HG03064 (cell line): ENCODE measurements around the gene PADI4.

Experiments
- ATAC-seq: cut with Tn5 transposase; IDR thresholded peaks from one replicate; pipeline ENCODE4 v1.9.1; 2021; ENCODE audit warnings: low read depth; ENCODE audit not compliant: unreplicated experiment

The PADI4 gene

DNA sequence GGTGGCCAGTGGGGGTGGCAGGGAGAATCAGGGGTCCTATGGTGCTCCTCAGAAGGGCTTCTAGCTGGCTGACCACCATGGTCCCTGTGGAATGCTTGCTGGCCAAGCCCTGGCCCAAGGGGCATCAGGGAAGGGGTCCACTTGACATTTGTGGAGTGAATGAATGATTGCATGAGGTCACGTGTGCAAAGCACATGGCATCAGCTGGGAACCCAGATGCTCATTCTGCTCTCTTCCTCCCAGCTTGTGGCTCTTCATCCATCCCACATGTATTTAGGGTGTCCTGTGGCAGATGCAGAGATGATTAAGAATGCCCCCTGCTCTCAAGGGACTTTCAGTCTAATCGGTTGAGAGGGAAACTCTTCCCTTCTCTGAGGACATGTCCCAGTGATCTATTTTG lies 27.1 kb upstream of the PADI4 start:
- no peak for ATAC-seq

DNA sequence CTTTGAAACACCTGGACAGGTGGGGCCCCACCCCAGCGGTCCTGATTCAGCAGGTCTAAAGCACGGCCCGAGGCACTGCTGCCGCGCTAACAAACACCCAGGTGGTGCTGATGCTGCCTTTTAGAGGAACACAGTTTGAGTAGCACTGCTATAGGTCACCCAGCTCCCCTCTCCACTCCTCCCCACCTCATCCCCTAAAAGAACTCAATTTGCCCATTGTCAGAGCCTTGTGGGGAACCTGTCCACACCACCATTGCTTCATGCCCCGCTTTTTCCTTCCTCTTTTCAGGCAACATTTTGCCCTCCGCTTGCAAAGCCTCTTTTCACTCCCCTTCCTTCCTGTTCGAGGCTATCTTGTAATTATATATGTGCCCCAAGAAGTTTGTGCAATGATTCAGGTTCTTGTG lies 26.2 kb upstream of the PADI4 start:
- no peak for ATAC-seq

DNA sequence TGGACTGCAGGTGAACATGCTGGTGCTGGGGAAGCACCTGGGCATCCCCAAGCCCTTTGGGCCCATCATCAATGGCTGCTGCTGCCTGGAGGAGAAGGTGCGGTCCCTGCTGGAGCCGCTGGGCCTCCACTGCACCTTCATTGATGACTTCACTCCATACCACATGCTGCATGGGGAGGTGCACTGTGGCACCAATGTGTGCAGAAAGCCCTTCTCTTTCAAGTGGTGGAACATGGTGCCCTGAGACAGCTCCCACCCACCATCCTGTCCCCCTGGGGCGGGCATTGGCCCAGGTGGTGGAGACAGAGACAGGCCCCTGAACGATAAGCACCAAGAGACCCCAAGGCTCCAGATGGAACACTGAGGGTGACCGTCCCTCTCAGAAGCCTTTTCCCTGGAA lies 25.2 kb upstream of the PADI4 start:
- no peak for ATAC-seq

DNA sequence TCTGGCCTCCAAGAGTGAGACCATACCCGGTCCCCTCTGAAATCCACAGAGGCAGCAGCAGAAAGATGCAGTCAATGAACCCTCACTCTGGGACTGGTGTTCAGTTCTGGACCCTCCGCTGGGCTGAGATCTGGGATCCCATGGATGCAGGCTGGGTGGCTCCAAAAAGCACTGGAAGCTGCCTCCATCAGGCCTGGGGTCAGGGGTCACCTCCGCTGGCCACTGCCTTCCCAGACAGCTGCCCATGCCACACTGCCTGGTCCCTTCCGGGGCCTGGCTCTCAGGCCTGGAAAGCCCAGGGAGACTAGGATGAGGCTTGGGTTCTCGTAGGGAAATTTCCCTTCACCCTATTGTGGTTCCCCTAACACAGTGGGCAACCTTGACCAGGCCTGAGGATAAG lies 21.4 kb upstream of the PADI4 start:
- ATAC-seq = no peak

DNA sequence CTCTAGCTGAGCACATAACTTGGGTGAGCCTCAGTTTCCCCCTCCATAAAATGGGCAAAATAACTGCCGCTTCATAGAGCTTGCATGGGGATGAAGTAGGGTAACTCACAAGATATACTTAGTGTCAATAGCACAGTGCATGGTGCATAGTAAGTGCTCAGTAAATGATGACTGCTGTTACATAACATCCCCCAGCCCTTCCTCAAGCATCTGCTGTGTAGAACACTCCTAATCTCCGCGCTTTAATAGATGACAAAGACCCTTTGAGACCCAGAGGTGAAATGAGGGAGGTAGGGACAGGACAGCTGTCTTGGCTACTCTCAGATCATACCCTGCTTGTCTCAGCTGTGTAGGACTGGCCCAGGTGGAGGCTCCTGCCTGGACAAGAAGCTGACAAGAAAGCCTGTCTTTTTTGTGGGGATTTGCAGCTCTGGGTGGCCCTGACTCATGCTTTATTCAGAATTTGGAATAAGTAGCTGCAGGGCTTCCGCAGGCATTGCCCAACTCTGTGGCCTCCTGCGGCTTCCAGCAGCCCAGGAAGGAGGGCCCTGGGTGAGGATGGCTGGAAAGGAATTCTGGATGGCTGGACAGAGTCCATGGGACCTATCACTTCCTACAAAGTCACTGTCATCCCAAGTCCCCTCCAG lies 20.7 kb upstream of the PADI4 start:
- no peak for ATAC-seq

DNA sequence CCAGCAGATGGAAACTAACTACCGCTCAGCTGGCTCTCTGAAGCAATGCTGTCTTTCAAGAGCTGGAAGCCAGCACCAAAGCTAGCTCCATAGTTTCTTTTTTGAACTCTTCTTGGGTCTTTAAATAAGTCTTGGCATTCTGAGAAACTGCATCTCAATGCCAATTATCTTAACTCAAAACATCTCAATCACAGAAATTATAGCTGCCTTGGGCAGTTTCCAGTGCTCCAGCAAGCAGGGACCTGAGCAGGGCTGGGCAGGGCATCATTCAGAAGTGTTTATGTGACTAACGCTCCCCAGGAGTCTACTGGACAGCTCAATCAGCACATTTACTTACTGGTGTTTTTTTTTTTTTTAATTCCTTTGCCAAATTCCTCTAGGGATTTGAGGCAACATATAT lies 18.3 kb upstream of the PADI4 start:
- no peak for ATAC-seq

DNA sequence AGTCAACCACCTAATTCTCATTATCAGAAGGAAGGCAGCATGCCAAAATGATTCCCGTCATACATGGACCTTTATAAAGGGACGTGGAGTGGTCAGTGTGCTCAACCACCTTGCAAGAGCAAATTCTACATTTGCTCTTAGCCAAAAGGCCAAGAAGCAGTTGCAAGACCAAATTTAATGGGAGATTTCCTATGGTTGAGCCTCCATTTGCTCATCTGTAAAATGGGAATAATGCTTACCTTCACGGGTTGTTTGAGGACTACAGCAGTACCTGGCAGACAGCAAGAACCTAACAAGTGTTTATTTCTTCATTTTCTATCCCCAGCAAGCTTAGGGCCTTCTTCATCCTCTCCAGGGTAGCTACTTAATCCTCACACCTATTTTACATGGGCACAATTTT lies 17.4 kb upstream of the PADI4 start:
- no peak for ATAC-seq

DNA sequence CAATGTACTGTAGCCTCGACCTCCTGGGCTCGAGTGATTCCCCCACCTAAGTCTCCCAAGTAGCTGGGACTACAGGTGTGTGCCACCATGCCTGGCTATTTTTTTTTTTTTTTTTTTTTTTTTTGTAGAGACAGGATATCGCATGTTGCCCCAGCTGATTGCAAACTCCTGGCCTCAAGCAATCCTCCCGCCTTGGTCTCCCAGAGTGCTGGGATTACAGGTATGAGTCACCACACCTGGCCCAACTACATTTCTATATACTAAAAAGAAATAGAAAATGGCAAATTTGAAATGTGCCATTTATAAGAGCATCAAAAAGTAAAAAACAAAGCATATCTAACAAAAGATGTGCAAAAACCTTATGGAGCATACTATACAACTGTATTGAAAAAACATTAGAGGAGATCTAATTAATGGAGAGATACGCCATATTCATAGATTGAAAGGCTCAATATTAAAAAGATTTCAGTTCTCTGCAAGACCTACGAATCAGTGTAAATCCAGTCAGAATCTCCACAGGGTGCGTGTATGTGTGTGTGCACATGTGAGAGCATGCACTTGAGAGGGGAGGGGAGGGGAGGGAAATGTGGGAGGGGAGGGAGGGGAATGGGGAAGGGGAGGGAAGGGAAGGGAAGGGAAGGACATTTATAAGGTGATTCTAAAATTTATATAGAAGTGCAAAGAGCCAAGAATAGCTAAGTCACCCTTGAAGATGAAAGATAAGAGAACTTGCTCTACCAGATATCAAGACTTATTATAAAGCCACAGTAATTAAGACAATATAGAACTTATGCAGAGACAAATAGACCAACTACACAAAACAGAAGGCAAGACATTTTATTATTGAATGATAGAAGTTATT lies 15.5 kb upstream of the PADI4 start:
- ATAC-seq = no peak

DNA sequence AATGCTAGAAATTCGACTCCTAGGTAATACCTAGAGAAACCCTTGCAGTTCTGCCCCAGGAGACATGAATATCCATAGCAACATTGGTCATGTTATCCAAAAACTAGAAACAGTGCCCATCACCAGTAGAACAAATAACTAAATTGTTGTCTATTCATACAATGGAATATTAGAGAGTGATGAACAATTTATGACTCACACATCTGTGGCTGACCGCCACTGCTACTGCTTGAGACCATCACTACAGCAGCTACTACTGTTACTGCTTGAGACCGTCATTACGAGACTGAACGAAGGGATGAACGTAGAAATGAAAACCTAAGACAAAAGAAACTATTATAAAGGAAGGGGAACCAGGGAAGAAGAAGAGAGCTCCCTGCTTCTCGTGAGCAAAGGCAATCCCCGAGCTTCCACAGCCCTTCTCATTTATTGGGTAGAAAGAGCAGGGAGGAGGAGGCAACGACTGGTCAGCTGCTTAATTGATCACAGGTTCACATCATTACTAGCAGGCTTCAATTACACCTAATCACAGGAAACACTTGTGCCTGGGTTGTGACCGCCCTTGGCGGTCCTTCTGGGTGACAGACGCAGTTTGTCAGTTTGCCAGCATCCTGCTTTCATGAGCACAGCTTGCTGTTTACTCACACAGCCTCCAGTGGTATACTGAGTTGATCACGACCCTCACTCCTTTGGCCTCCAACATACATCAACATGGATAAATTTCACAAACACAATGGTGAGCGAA lies 14.1 kb upstream of the PADI4 start:
- ATAC-seq = no peak

DNA sequence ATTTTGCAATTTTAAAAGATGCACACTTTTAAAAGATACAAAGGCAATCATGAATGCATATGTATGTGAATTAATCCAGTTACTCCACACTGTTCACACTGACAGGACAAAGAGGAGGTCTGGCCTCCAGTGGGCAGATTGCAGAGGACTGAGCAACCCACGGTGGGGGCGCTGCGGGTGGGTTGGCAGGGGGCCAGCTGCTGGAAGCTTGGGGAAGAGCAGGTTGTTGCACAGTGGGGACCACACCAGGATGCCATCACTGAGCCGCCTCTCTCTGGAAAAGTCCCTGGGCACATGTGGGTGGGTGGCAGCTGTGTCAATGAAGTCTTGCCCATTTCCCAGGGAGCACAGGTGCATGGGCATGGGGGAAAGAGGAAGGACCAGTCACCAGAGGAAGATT lies 12.7 kb upstream of the PADI4 start:
- ATAC-seq = no peak

DNA sequence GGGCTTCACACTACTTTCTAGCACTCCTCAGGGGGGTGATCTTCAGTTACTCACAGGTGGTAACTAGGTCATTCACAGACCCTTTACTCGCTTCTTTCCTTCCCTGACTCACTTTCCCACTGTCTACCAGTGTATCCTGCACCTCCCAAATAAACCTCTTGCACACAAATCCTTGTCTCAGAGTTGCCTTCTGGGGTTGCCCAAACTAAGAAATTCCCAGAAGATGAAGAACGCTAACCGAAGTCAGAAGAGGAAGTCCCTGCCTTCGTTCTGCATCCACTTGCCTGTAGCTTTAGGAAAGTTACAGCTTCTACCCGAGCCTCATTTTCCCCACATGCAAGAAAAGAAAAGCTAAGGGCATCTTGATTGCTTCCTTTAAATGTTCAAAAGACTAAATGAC lies 11.9 kb upstream of the PADI4 start:
- ATAC-seq = no peak

DNA sequence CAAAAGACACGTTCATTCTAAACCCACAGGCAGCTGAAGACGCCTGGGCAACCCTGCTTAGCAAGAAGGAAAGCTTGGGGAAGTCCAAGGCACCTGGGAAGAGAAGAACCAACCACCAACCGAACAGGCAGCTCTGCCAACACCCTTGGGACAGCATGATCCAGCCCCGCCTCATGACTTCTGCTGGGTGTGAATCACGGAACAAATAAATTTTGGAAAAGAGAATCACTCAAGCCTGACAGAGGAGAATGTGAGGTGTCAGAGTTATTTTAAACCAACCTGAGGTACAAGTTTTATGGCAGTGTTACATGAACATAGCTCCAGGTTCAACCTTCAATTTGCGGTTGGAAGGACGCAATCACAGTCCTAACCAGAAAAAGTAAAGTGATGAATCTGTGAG lies 10.0 kb upstream of the PADI4 start:
- no peak for ATAC-seq

DNA sequence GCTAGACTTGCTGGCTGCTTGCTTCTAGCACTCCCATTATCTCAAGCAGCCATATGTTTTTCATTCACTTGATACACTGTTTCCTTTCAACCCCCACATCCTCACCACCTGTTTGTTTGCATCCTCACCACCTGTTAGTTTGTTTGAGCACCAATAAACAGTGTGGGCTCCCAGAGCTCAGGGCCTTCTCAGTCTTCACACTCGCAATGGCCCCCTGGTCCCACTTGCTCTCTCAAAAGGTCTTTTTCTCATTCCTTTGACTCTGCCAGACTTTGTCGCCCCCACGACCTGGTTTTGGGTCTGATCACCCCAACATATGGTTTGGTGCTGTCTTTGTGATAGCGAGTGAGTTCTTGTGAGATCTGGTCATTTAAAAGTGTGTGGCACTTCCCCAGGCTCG lies 6.2 kb upstream of the PADI4 start:
- ATAC-seq = no peak

DNA sequence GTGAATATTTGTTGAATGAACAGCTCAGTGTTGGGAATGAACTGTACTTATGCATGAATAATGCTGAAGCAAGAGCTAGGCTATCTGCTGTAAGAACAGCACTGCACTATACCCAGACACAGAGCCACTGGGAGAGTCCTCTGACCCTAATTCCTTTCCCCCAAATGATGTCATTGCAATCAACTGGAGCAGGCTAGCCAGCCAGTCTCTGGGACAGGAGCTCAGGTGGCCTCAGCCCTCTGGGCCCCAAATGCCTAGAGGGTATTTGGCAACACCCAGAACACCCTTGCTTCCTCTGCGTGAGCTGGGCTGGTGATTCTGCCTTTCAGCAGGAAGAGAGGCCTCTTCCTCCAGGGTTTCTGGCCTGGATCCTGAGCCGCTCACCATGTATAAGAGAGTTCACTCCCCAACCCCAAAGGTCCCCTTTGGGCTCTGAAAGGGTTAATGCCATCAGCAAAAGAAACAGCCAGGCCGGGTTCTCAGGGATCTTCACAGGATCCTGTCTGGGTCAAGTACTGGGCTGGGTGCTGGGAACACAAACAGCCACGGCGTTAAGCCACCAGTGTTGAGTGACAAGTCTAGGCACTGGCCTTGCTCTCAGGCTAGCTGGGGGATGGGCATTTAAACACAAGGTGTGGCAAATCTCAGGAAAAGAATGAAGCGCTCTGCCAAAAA lies 3.7 kb upstream of the PADI4 start:
- ATAC-seq = no peak

DNA sequence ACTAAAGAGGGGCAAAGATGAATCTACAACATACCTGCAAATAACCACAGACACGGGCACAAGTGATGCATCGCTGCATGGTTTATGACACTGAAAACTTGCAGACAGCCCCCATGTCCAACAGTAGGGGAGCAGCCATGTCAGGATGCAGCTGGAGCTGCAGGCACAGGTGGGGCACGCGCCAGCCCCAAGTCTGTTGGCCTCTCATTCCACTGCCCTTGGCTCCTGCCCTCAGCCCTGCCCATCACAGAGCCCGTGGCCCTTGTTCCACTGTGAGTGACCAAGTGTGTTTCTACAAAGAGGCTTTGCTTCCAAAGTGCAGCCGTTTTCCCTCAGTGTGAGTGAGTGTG lies 3.2 kb upstream of the PADI4 start:
- ATAC-seq = no peak

DNA sequence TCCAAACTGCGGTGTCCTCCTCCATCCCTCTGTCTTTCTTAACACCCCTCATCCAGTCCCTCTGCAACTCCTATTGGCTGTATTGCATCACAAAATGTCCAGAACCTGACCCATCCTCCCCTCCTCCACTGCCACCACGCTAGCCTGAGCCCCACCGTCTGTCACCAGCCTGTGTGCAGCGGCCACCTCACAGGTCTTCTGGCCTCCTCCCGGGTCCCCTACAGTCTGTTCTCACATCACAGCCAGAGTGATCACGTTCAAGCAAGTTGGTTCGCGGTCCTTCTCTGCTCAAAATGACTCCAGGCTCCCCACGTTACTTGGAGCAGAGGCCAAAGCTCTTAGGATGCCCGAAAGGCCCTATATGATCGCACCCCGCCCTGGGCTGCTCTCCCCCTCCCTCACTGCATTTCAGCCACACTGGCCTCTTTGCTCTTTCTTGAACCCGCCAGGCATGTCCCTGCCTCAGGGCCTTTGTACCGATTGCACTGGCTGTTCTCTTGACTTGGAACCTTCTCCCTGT lies 2.4 kb upstream of the PADI4 start:
- ATAC-seq = no peak

DNA sequence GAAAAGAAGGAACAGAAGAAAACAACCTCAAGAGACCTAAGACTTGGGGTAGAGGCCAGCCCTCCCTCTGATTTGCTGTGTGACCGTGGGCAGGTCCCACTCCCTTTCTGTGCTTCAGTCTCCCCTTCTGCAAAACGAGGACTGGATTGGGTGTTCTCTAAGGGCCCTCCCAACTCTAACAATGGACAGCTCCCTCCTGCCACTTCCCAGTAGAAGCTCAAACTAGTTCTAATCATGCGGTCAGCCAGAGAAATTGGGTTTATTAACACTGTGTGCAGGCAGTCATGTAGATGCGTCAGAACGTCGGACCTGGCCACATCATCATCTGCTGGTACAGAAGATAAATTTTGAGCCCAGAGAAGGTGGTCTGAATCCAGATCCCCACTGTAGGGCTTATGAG lies 1.6 kb upstream of the PADI4 start:
- no peak for ATAC-seq

DNA sequence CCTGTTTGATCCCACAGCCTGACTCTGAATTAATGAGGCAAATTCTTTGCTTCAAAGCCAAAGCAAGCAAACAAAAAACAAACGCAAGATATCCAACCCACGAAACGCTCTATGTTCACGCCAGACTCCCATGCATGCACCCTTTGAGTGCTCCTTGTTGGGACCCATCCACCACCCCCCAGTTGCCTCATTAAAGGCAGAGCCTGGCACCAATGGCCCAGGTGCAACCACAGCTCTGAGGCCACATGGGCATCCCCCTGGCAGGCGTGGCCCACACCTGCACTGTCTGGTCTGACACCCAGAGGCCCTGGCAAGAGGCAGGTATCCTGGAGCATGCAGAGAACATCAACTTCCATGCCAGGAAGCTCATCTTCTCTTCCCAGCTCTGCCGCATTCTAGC lies 1.1 kb upstream of the PADI4 start:
- no peak for ATAC-seq

DNA sequence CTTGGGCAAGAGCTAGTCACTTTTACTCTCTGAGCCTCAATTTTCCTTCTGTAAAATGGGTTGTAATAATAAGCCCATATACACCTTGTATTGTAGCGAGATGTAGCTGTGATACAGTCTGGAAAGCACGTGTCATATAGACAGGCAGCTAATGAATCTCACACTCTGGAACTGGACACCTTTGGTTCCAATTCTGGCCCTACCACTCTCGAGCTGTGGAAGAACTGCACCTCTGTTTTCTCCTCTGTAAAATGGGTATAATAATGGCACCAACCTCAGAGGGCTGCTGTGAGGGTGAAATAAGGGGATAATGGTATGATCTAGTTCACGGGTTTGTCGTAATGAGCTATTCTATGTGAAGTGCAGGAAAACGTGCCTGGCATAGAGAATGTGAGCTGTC lies 668 bp upstream of the PADI4 start:
- ATAC-seq = no peak

DNA sequence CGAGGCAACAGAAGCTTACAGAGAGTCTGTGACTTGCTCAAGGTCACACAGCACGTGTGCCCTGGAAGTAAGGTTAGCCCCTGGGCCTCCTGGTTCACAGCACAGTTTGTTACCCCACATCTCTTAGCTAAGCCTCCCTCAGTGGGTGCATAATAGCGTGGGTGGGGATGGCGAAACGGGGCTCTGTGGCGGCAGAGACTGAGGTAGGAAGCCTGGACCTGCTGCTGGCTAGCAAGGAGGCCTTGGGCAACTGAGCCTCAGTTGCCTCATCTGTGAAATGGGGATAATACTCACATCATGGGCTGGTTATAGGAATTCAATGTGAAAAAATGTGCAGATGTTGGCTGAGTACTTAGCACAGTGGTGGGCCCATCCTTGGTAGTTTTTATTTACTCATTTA lies 596 bp downstream of the PADI4 start:
- no peak for ATAC-seq
